HEK293T (cell line): ENCODE data around the gene KRTAP16-1.

Experiments used
- CTCF ChIA-PET: fragments of 350-600 bp; formaldehyde crosslinking; extraction: SDS; loops from one replicate; lab custom pipeline; 2021; ENCODE audit warnings: antibody characterized with exemption, inconsistent platforms; lab: Yijun Ruan, JAX
- POLR2A ChIA-PET: fragments of 350-600 bp; formaldehyde crosslinking; extraction: SDS; loops from one replicate; lab custom pipeline; 2020; ENCODE audit warnings: antibody characterized with exemption, inconsistent platforms; lab: Yijun Ruan, JAX
- DNase-seq: peaks from one replicate; pipeline ENCODE4 v3.0.0; 2012; ENCODE audit warnings: mixed read lengths; ENCODE audit errors: extremely low spot score
- ARNT ChIP-seq: fragments of 450-650 bp; IDR thresholded peaks from 2 replicates; pipeline ENCODE4 v1.6.1; 2017; ENCODE audit warnings: mild to moderate bottlenecking
- BHLHE40 ChIP-seq: fragments of 450-650 bp; IDR thresholded peaks from 2 replicates; pipeline ENCODE4 v1.6.1; 2016; ENCODE audit warnings: mild to moderate bottlenecking, moderate library complexity, borderline replicate concordance
- CTBP1 ChIP-seq: fragments of 450-650 bp; IDR thresholded peaks from 2 replicates; pipeline ENCODE4 v1.6.1; 2016; ENCODE audit warnings: borderline replicate concordance
- ELF4 ChIP-seq: fragments of 450-650 bp; IDR thresholded peaks from 2 replicates; pipeline ENCODE4 v1.6.1; 2017; ENCODE audit warnings: antibody characterized with exemption
- FOXA1 ChIP-seq: fragments of 450-650 bp; IDR thresholded peaks from 2 replicates; pipeline ENCODE4 v1.6.1; 2016; ENCODE audit warnings: mild to moderate bottlenecking
- FOXK2 ChIP-seq: fragments of 450-650 bp; IDR thresholded peaks from 2 replicates; pipeline ENCODE4 v1.6.1; 2016; ENCODE audit warnings: mild to moderate bottlenecking
- FOXM1 ChIP-seq: fragments of 450-650 bp; IDR thresholded peaks from 2 replicates; pipeline ENCODE4 v1.6.1; 2017; ENCODE audit warnings: mild to moderate bottlenecking, borderline replicate concordance
- HDGF ChIP-seq: fragments of 450-650 bp; IDR thresholded peaks from 2 replicates; pipeline ENCODE4 v1.6.1; 2017; ENCODE audit warnings: antibody characterized with exemption, borderline replicate concordance
- L3MBTL2 ChIP-seq: fragments of 450-650 bp; conservative IDR thresholded peaks from 2 replicates; pipeline ENCODE4 v1.6.1; 2016; ENCODE audit warnings: mild to moderate bottlenecking
- LEF1 ChIP-seq: fragments of 450-650 bp; IDR thresholded peaks from 2 replicates; pipeline ENCODE4 v1.6.1; 2017; ENCODE audit warnings: mild to moderate bottlenecking, borderline replicate concordance
- NFRKB ChIP-seq: fragments of 450-650 bp; IDR thresholded peaks from 2 replicates; pipeline ENCODE4 v1.6.1; 2016; ENCODE audit warnings: mild to moderate bottlenecking, moderate library complexity
- SP1 ChIP-seq: fragments of 450-650 bp; IDR thresholded peaks from 2 replicates; pipeline ENCODE4 v1.6.1; 2017
- SUZ12 ChIP-seq: fragments of 450-650 bp; IDR thresholded peaks from 2 replicates; pipeline ENCODE4 v1.6.1; 2016; ENCODE audit warnings: mild to moderate bottlenecking
- TARDBP ChIP-seq: fragments of 450-650 bp; IDR thresholded peaks from 2 replicates; pipeline ENCODE4 v1.6.1; 2016
- ZNF384 ChIP-seq: fragments of 450-650 bp; IDR thresholded peaks from 2 replicates; pipeline ENCODE4 v1.6.1; 2016
- TF ChIP-seq, protein P1 (sequence below): fragments of 450-650 bp; IDR thresholded peaks from 2 replicates; pipeline ENCODE4 v1.6.1; 2016

Gene KRTAP16-1

DNA sequence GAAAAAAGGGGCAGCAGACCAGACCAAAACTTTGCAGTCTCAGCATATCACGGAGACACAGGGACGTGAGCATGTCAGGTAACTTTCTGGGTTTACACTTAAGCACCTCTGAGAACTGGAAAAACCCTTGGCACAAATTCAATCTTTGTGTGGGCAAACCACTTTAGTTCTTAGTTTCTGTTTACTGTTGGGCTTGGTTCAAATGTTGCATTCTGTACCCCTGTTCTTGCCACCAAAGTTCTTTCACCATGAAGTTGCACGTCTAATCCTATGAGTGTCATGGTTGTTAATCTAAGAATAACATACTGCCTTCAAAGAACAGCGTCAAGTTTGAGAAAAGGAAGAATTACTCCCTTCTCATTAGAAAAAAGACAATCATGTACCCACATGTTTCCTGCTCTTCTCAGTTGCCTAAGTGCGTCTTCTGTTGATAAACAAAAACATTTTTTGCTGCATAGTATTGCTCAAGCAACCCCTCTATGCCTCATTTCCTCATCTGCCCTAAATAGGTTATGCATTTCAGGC, 29.9 kb upstream of the KRTAP16-1 start:
- ChIA-PET CTCF (no interaction called here), POLR2A (no interaction called here)
- no peak for DNase-seq
- TF ChIP-seq FOXK2 (no peak), FOXM1 (no peak), SP1 (no peak), ZNF384 (no peak), TARDBP (no peak), CTBP1 (no peak), NFRKB (no peak), FOXA1 (no peak), BHLHE40 (no peak), LEF1 (no peak), ELF4 (no peak), L3MBTL2 (no peak), ARNT (no peak), HDGF (no peak), SUZ12 (no peak)
- TF ChIP-seq, protein P1, sequence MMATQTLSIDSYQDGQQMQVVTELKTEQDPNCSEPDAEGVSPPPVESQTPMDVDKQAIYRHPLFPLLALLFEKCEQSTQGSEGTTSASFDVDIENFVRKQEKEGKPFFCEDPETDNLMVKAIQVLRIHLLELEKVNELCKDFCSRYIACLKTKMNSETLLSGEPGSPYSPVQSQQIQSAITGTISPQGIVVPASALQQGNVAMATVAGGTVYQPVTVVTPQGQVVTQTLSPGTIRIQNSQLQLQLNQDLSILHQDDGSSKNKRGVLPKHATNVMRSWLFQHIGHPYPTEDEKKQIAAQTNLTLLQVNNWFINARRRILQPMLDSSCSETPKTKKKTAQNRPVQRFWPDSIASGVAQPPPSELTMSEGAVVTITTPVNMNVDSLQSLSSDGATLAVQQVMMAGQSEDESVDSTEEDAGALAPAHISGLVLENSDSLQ: no peak

DNA sequence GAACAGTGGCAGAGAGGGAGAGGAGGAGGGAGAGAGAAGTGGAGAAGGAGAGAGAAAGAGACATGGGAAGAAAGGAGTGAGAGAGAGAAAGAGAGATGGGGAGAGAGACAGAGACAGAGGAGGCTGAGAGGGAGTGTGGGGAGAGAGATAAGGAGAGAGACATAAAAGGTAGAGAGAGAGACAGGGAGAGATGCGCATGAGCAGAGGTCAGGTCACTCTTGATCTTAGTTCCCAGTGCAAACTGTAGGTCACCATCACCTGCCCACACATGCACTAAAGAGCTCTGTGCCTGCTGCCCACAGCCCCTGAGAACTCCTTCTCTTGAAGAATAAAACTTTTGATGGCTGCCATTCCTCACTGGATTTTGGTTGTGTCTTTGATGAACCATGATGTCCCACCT, 26.6 kb upstream of the KRTAP16-1 start:
- POLR2A ChIA-PET: no interaction called here
- CTCF ChIA-PET: no interaction called here

DNA sequence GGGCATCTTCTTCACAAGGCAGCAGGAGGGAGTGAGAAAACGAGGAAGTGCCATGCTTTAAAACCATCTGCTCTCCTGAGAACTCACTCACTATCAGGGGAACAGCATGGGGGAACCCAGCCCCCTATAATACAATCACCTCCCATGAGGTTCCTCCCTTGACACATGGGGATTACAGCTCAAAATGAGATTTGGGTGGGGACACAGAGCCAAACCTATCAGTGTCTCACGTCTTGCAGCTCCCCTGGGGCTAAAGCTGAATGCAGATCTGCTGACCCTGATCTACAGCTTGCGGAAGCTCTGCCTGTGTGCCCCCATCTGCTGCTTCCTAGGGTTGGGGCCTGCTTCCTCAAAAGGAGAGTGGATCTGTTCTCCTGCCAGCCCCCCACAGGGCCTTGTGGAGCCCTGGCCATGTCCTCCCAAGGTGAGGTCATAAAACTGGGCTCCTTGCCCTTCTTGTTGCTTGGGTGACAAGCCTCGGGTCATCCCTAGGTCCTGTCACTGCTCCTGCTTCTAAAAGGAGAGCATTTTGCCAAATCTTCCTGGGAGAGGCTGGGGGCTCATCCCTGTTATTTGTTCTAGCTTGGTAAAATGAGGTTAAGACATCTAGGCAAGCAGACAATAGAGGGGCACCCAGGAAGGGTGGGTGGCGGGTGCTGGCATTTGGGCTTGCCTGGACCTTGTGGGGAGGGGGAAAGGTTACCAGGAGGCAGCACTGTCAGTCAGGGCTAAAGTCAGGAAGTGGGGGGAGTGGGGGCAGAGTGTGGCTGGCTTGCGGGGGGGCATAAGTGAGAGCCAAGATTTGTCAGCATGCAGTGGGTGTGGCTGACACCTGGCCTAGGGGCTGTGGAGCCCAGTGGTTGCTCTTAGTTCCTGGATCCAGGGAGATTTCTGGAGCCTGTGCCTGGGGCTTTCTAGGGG, 25.5 kb upstream of the KRTAP16-1 start:
- CTCF ChIA-PET: interaction anchor here (0.5 kb wide), 1 partner anchor 340 kb away, joined by 6 read pairs; no protein-coding TSS in a partner anchor
- DNase-seq: no peak
- no peak for TF ChIP-seq SUZ12
- no peak for TF ChIP-seq BHLHE40
- TF ChIP-seq L3MBTL2: no peak
- TF ChIP-seq, protein P1: no peak
- no peak for TF ChIP-seq ELF4
- no peak for TF ChIP-seq FOXA1
- POLR2A ChIA-PET: no interaction called here

More for the DNA sequence above, 26.6 kb upstream of the KRTAP16-1 start:
- no peak for DNase-seq
- TF ChIP-seq FOXA1 (no peak), ZNF384 (no peak), BHLHE40 (no peak), ARNT (no peak), L3MBTL2 (no peak), SP1 (no peak), FOXM1 (no peak), ELF4 (no peak)

DNA sequence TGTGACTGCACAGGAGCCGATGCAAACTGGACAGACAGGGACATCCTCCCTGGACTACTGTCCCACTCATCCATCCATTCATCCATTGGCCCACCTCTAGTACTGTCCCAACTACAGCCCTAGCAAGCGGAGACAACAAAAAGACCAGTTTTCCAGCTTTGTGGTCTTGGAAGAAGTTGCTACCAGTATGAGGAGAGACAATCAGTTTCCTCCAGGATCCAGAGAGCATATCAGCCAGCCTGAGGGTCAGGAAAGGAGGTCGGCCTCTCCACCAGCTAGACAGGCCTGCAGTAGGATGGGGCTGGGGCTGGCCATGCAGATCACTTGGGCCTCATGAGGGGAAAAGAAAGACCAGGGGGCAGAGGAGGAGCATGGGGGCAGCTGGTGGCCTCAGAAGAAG, 24.7 kb upstream of the KRTAP16-1 start:
- no peak for TF ChIP-seq ARNT
- TF ChIP-seq FOXA1: no peak
- no peak for TF ChIP-seq SP1
- no peak for TF ChIP-seq L3MBTL2
- TF ChIP-seq LEF1: no peak
- TF ChIP-seq HDGF: no peak
- TF ChIP-seq, protein P1: no peak
- no peak for TF ChIP-seq NFRKB
- TF ChIP-seq FOXM1: no peak
- TF ChIP-seq TARDBP: no peak
- no peak for TF ChIP-seq SUZ12
- TF ChIP-seq ZNF384: no peak
- TF ChIP-seq ELF4: no peak
- no peak for TF ChIP-seq CTBP1
- no peak for TF ChIP-seq BHLHE40
- no peak for DNase-seq
- ChIA-PET POLR2A (no interaction called here), CTCF (no interaction called here)

DNA sequence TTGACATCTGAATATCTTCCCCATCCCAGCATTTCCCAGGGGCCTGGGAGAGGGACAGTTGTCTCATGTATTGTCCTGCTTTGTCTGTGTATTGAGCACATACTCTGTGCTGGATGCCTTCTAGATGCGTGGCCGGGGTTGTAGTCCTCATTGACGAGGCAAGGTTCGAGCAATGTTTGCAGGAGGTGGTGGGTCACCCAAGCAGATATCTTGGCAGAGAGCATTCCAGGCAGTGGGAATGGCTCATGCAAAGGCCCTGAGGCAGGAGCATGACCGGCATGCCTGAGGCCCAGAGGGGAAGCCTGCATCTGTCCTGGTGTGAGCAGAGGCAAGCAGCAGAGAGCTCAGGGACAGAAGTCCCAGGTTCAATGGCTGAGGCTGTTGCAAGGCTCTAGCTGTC, 24.0 kb upstream of the KRTAP16-1 start:
- CTCF ChIA-PET: interaction anchor here (1.3 kb wide), 1 partner anchor 11 kb away, joined by 5 read pairs; no protein-coding TSS in a partner anchor
- TF ChIP-seq TARDBP (no peak), ELF4 (no peak), CTBP1 (no peak), SUZ12 (no peak), BHLHE40 (no peak), NFRKB (no peak), ZNF384 (no peak), FOXA1 (no peak), FOXK2 (no peak), LEF1 (no peak), SP1 (no peak), FOXM1 (no peak), HDGF (no peak), ARNT (no peak), L3MBTL2 (no peak)
- TF ChIP-seq, protein P1: no peak
- POLR2A ChIA-PET: no interaction called here
- DNase-seq: no peak
